NB4 (cell line): ENCODE results near the gene PDE4B.

Experiments
- DNase-seq: peaks from one replicate; pipeline ENCODE4 v3.0.0; 2010; ENCODE audit warnings: low read depth
- H3K4me3 ChIP-seq: one replicate; pipeline ENCODE4 v1.5.1; 2011; ENCODE audit warnings: mild to moderate bottlenecking, low read depth, low read length, moderate library complexity
- CTCF ChIP-seq: IDR thresholded peaks from one replicate; pipeline ENCODE4 v1.5.1; 2012; ENCODE audit warnings: low read depth, low read length
- MAX ChIP-seq: IDR thresholded peaks from 2 replicates; pipeline ENCODE4 v1.6.1; 2011; ENCODE audit warnings: low read depth, low read length
- MYC ChIP-seq: IDR thresholded peaks from 2 replicates; pipeline ENCODE4 v1.6.1; 2011; ENCODE audit warnings: low read depth, low read length
- POLR2A ChIP-seq: IDR thresholded peaks from 2 replicates; pipeline ENCODE4 v1.6.1; 2011; ENCODE audit warnings: mild to moderate bottlenecking; ENCODE audit not compliant: insufficient read length; ENCODE audit errors: extremely low read depth

Gene PDE4B

GRCh38 chr1:66240491-66241484 is 448.1 kb downstream of the PDE4B start:
- no peak overlapping the region for H3K4me3 ChIP-seq
- no peak for DNase-seq
- TF ChIP-seq POLR2A (no peak), CTCF (no peak), MYC (no peak), MAX (no peak)

DNA sequence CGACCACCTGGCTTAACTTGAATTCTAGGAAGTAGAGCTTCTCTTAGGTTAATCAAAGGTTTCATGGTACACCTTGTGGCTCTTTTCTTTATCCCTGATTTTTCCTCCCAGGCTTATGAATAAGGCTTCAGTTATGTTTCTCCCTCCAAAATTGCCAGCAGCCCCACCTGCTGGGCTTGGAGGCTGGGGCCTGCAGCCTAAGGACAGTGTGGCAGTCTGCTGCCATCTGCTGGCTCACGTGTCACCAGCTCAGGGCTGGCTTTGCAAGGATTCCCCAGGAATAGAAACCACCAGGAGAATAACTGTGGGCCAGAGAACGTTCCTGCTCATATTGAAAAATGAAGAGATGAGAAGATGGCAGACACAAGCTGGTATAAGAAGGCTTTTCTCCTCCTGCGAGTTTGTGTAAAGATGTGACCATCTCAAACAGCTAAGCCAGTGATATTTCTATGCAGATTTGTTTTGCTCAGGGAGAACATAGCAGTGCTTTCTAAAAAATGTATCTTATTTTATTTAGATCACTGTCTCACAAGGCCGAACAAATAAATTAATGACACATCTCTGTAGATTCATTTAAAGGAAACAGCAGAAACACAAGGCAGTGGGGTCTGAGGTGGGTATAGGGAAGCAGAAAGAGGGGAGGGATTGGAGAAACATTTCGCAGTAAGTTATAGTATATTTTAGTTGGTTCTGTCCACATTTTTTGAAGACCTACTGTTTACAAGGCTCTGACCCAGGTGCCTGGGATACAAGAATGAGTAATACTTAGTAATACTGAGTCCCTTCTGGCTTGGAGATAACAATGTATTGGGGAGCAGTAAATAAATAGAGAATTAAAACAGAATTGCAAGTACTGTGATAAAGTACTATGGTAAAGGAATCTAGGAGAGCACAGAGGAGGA is 450.2 kb downstream of the PDE4B start:
- TF ChIP-seq CTCF (peak; percentile 97), MAX (peak; percentile 87), MYC (no peak)
- no peak overlapping the region for H3K4me3 ChIP-seq
- DNase-seq: peak; percentile 81

DNA sequence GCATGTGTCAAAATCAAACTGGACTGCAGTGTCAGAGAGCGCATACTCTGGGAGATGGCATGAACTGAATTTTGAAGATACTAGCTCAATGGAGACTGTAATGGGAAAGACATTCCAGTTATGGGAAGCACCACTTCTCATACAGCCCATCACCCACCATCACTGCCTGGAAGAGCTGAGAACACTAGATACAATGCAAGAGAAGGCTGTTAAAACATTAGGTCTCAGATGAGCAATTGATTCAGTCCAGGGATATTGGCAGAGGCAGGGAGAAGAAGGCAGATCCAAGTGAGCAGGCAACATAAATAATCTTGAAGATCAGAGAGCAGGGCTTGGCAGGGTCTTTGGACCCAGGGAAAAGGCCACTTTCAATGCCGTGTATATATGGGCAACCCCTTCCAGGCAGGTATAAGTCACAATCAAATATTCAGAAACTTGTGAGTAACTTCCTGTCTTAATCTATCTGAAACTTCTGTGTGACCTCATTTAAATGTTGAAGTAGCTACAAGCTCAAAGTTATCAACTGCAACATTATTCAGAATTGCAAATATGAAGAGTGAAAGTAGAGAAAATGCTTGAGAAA is 450.9 kb downstream of the PDE4B start:
- H3K4me3 ChIP-seq: no peak overlapping the region
- TF ChIP-seq POLR2A (no peak), MAX (no peak), CTCF (no peak), MYC (no peak)
- no peak for DNase-seq

DNA sequence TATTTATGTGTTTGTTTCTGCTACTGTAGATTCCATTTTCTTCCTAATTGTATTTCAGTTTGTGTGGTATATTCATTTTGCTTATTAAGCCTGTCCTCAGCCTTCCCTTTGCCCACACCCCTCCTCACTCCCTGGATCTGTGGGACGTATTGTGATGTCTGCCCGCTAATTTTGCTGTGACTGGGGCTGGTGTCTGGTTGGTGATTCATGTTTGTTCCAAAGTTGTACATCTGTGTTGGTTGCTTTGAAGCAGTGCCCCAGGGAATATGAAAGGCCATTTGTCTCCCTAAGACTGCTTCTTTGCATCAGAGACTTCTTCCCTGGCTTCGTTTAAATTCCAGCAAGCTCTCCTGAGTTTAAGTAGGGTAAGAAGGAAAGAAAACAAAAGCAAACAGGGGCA is 451.7 kb downstream of the PDE4B start:
- no peak overlapping the region for H3K4me3 ChIP-seq
- TF ChIP-seq MYC (no peak), CTCF (no peak), MAX (no peak), POLR2A (no peak)
- no peak for DNase-seq

- DNase-seq: no peak
- TF ChIP-seq POLR2A (no peak), MYC (no peak), MAX (no peak), CTCF (no peak)
- H3K4me3 ChIP-seq: no peak overlapping the region
These were observed 453.0 kb downstream of the PDE4B start for GRCh38 chr1:66245691-66246090.
